GM06990 (cell line): ENCODE data around the gene TSPAN9.

Experiments
- DNase-seq: peaks from one replicate; pipeline ENCODE4 v3.0.0-alpha.2; 2011; ENCODE audit not compliant: insufficient read length; ENCODE audit errors: extremely low read depth
- H3K27me3 ChIP-seq: replicated peaks from 2 replicates; pipeline ENCODE4 v1.6.0; 2011; ENCODE audit warnings: low read length; ENCODE audit not compliant: control insufficient read depth, insufficient read depth
- H3K36me3 ChIP-seq: 2 replicates; pipeline ENCODE4 v1.5.1; 2011; ENCODE audit warnings: low read length; ENCODE audit not compliant: control insufficient read depth, insufficient read depth
- H3K4me3 ChIP-seq: replicated peaks from 2 replicates; pipeline ENCODE4 v1.5.1; 2011; ENCODE audit warnings: low read depth, mild to moderate bottlenecking, control low read depth, low read length
- TF ChIP-seq, protein P1 (sequence below): IDR thresholded peaks from 2 replicates; pipeline ENCODE4 v1.5.1; 2011; ENCODE audit warnings: low read length, control low read depth, mild to moderate bottlenecking, inconsistent platforms; ENCODE audit not compliant: insufficient read depth, poor library complexity, severe bottlenecking

Gene TSPAN9

DNA sequence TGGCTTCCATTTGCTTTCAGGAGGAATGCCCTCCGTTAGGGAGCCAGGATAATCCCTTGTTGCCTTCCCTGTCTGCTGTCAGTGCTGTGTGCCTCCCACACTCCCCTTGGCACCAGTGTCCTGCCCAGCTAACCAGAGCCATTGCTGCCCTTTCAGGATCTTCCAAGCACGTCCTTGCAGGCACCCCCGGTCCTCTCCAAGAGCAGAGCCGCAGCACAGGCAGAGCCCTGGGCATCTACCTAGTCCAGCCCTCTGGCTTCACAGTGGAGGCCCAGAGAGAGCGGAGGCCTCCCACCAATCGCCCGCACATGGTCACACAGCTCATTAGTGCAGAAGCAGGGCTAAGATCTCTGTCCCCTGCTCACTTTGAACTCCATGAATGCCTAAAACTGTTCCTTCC lies 39.0 kb upstream of the TSPAN9 start:
- Histone ChIP-seq H3K27me3 (no peaks in the 10 kb centered on the region), H3K4me3 (no peak overlapping the region), H3K36me3 (no peaks in the 10 kb centered on the region)
- TF ChIP-seq, protein P1, sequence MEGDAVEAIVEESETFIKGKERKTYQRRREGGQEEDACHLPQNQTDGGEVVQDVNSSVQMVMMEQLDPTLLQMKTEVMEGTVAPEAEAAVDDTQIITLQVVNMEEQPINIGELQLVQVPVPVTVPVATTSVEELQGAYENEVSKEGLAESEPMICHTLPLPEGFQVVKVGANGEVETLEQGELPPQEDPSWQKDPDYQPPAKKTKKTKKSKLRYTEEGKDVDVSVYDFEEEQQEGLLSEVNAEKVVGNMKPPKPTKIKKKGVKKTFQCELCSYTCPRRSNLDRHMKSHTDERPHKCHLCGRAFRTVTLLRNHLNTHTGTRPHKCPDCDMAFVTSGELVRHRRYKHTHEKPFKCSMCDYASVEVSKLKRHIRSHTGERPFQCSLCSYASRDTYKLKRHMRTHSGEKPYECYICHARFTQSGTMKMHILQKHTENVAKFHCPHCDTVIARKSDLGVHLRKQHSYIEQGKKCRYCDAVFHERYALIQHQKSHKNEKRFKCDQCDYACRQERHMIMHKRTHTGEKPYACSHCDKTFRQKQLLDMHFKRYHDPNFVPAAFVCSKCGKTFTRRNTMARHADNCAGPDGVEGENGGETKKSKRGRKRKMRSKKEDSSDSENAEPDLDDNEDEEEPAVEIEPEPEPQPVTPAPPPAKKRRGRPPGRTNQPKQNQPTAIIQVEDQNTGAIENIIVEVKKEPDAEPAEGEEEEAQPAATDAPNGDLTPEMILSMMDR, result no peak
- DNase-seq, result no peak

GRCh38 chr12:3038926-3039510 lies 38.2 kb upstream of the TSPAN9 start:
- Histone ChIP-seq H3K36me3 (no peaks in the 10 kb centered on the region), H3K27me3 (no peaks in the 10 kb centered on the region), H3K4me3 (no peak overlapping the region)
- DNase-seq, result no peak
- TF ChIP-seq, protein P1, result no peak

DNA sequence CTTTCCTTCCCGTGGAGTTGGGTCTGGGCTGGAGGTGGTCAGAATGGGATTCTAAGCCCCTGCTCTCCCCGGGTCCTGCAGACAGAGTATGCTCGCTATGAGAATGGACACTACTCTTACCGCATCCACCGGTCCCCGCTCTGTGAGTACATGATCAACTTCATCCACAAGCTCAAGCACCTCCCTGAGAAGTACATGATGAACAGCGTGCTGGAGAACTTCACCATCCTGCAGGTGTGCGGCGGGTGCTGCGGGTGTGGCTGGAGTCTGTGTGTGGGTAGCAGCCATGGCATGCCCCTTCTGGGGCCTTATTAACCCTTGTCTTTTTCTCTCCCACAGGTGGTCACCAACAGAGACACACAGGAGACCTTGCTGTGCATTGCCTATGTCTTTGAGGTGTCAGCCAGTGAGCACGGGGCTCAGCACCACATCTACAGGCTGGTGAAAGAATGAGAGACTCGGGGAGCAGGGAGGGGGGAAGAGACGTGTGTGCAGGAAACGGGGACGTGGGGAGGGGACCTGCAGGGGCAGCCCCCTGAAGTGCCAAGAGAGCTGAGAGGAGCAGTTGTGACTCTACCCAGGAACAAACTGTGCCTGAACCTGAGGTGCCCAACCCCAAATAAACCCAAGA lies 37.0 kb upstream of the TSPAN9 start:
- Histone ChIP-seq H3K36me3 (no peaks in the 10 kb centered on the region), H3K27me3 (no peaks in the 10 kb centered on the region), H3K4me3 (no peak overlapping the region)
- TF ChIP-seq, protein P1, result no peak
- no peak for DNase-seq

- H3K4me3 ChIP-seq, result no peak overlapping the region
- H3K36me3 ChIP-seq, result no peaks in the 10 kb centered on the region
- TF ChIP-seq, protein P1, result no peak
- DNase-seq, result no peak
- no peaks in the 10 kb centered on the region for H3K27me3 ChIP-seq
These were observed 36.3 kb upstream of the TSPAN9 start for GRCh38 chr12:3040663-3041544.

DNA sequence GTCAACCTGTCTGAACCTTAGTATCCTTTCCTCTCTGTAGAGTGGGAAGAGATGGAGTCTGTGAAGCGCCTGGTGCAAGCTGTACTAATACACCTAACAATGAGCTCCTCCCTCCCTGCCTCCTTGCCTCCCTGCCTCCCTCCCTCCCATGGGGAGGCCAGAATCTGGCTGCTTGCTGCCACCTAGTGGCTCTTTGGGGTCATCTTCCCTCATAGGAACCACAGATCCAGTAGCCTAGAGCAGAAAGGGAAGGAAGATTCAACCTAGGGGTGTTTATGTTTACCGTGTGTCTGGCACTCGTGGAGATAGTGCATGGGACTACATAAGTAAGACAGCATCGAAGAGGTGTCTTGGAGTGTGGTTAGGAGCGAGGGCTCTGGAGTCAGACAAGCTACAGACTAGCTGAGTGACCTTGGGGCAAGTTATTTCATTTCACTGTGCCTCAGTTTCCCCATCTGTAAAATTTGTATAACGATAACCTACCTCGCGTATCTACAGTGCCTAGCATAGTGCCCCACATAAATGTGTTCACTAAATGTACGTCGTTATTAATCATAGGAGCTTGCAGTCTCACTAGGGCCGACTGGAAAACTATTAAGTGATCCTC lies 35.5 kb upstream of the TSPAN9 start:
- Histone ChIP-seq H3K27me3 (no peaks in the 10 kb centered on the region), H3K36me3 (no peaks in the 10 kb centered on the region), H3K4me3 (no peak overlapping the region)
- DNase-seq, result peak; percentile 30
- TF ChIP-seq, protein P1, result peak; percentile 73
